CD4-positive, alpha-beta T cell (primary cell): Measurements from ENCODE around the gene NES. TPM values are rescaled to one million over a fixed set of nuclear protein-coding genes. Genes with fewer than 3 reads are reported as not detected.

ENCODE experiments used
- ATAC-seq: fragments of 200-7000 bp; cut with Tn5 transposase; one replicate; pipeline ENCODE4 v1.10.0; 2022; ENCODE audit warnings: mild to moderate bottlenecking; ENCODE audit not compliant: poor library complexity
- CTCF ChIA-PET: fragments of 350-600 bp; sonication (Branson Sonifier 250); formaldehyde crosslinking; loops from one replicate; lab custom pipeline; 2021; ENCODE audit warnings: antibody characterized with exemption, inconsistent platforms; lab: Charles Lee
- POLR2A ChIA-PET: fragments of 350-600 bp; sonication (Branson Sonifier 250); formaldehyde crosslinking; loops from one replicate; lab custom pipeline; 2021; ENCODE audit warnings: antibody characterized with exemption, inconsistent platforms; lab: Charles Lee
- DNase-seq, 14 experiments: peaks; one replicate each; pipeline ENCODE4 v3.0.0-alpha.2; 2013 to 2020; ENCODE audit warnings: mixed read lengths in 2 of 14
- H3K27ac ChIP-seq, 2 donors: one replicate each; pipeline versions ENCODE4 v1.5.1 to v1.7.0; 2013; ENCODE audit warnings: low read length in 2 of 2, low read depth in 1 of 2, mild to moderate bottlenecking in 1 of 2
- H3K27me3 ChIP-seq, 2 experiments: 1 replicate in 1 of 2; 2 replicates in 1 of 2; pipeline versions ENCODE4 v1.6.1 to v1.7.0; 2013; ENCODE audit warnings: low read length in 2 of 2, control low read depth in 1 of 2, mild to moderate bottlenecking in 1 of 2, moderate library complexity in 1 of 2; ENCODE audit not compliant: insufficient read depth in 2 of 2, control insufficient read depth in 1 of 2
- H3K36me3 ChIP-seq: one replicate; pipeline ENCODE4 v1.6.1; 2013; ENCODE audit warnings: low read length, control low read depth; ENCODE audit not compliant: insufficient read depth
- H3K4me1 ChIP-seq: one replicate; pipeline ENCODE4 v1.6.1; 2013; ENCODE audit warnings: low read length, control low read depth; ENCODE audit not compliant: insufficient read depth
- H3K4me3 ChIP-seq: one replicate; pipeline ENCODE4 v1.5.1; 2013; ENCODE audit warnings: mild to moderate bottlenecking, low read length, moderate library complexity
- H3K9me3 ChIP-seq, 2 experiments: 1 replicate in 1 of 2; 2 replicates in 1 of 2; pipeline versions ENCODE4 v1.6.1 to v1.7.0; 2013; ENCODE audit warnings: low read length in 2 of 2, mild to moderate bottlenecking in 2 of 2, control low read depth in 1 of 2, moderate library complexity in 1 of 2; ENCODE audit not compliant: control insufficient read depth in 1 of 2, insufficient read depth in 1 of 2
- H3K27ac Mint-ChIP-seq: one replicate; pipeline ENCODE4 v1.8.0; 2020; ENCODE audit warnings: mixed read lengths
- H3K27me3 Mint-ChIP-seq: one replicate; pipeline ENCODE4 v1.8.0; 2021; ENCODE audit warnings: mixed read lengths
- H3K36me3 Mint-ChIP-seq: one replicate; pipeline ENCODE4 v1.8.0; 2021; ENCODE audit warnings: low read depth, mixed read lengths
- H3K4me1 Mint-ChIP-seq: one replicate; pipeline ENCODE4 v1.8.0; 2021; ENCODE audit warnings: low read depth, mixed read lengths
- H3K4me3 Mint-ChIP-seq: one replicate; pipeline ENCODE4 v1.8.0; 2020; ENCODE audit warnings: mild to moderate bottlenecking, mixed read lengths
- H3K9me3 Mint-ChIP-seq: one replicate; pipeline ENCODE4 v1.8.0; 2020; ENCODE audit warnings: mixed read lengths
- CTCF ChIP-seq: fragments of 200-600 bp; IDR thresholded peaks from one replicate; pipeline ENCODE4 v1.8.0; 2022; ENCODE audit warnings: antibody characterized with exemption, mild to moderate bottlenecking
- intact Hi-C, 2 experiments: fragments of 100-400 bp; cut with DNase I in 1 of 2; cut with micrococcal nuclease in 1 of 2; formaldehyde crosslinking; loops; one replicate each; pipeline versions ENCODE4 v1.15.1 to v1.9.0; 2023 to 2025; cut with DNase I, micrococcal nuclease
- total RNA-seq, 174 experiments: library from RNA in 2 of 174; stranded (reverse) in 2 of 174; gene quantifications; one replicate each; pipeline ENCODE4 v1.2.3 and lab custom pipeline; 2021 to 2026

The NES gene
- total RNA-seq, 2 experiments from 2014 or later: not detected

GRCh38 chr1:156658496-156658895, 18.7 kb downstream of the NES start:
- Mint-ChIP-seq H3K4me1 (peaks cover 60% of the 10 kb centered on the region), H3K27ac (no peak overlapping the region), H3K4me3 (no peak overlapping the region), H3K9me3 (no peaks in the 10 kb centered on the region), H3K36me3 (no peaks in the 10 kb centered on the region), H3K27me3 (peaks cover 47% of the 10 kb centered on the region)
- Histone ChIP-seq H3K4me1 (peaks cover 60% of the 10 kb centered on the region), H3K27me3 (peaks cover 35 to 39% of the 10 kb centered on the region in 2 experiments), H3K4me3 (no peak overlapping the region), H3K36me3 (no peaks in the 10 kb centered on the region), H3K27ac (no peak overlapping the region), H3K9me3 (no peaks in the 10 kb centered on the region)
- no peak for DNase-seq
- CTCF ChIA-PET: interaction anchor here (1.5 to 2.9 kb wide), 3 partner anchors 32 to 68 kb away, joined by 3 to 12 read pairs (median 11); no protein-coding TSS in a partner anchor
- ATAC-seq: no peak
- TF ChIP-seq CTCF: no peak
- POLR2A ChIA-PET: no interaction called here
- intact Hi-C loops: no loop called here

GRCh38 chr1:156657741-156658319, 19.4 kb downstream of the NES start:
- Mint-ChIP-seq H3K36me3 (no peaks in the 10 kb centered on the region), H3K27me3 (peaks cover 53% of the 10 kb centered on the region), H3K4me1 (peaks cover 60% of the 10 kb centered on the region), H3K4me3 (peak overlapping the region; percentile 77), H3K27ac (no peak overlapping the region), H3K9me3 (no peaks in the 10 kb centered on the region)
- CTCF ChIA-PET: interaction anchor here (1.5 to 2.9 kb wide), 3 partner anchors 31 to 68 kb away, joined by 3 to 12 read pairs (median 11); no protein-coding TSS in a partner anchor
- POLR2A ChIA-PET: no interaction called here
- peaks cover 60% of the 10 kb centered on the region for H3K4me1 ChIP-seq
- DNase-seq (peak in 1 of 14 experiments; percentile 38), ATAC-seq (no peak)
- no peak overlapping the region for H3K27ac ChIP-seq
- peaks cover 0 to 3% of the 10 kb centered on the region in 2 experiments for H3K9me3 ChIP-seq
- no peaks in the 10 kb centered on the region for H3K36me3 ChIP-seq
- TF ChIP-seq CTCF: peak; percentile 26
- H3K27me3 ChIP-seq: peaks cover 38 to 46% of the 10 kb centered on the region in 2 experiments
- intact Hi-C loops: loop anchor here (1.0 kb wide), 1 partner anchor 32 kb away; no protein-coding TSS in a partner anchor
- H3K4me3 ChIP-seq: peak overlapping the region; percentile 42

GRCh38 chr1:156656806-156657740, 20.1 kb downstream of the NES start:
- peaks cover 61% of the 10 kb centered on the region for H3K27me3 Mint-ChIP-seq
- intact Hi-C loops: loop anchor here (1.0 kb wide), 1 partner anchor 31 kb away; no protein-coding TSS in a partner anchor
- no peaks in the 10 kb centered on the region for H3K36me3 Mint-ChIP-seq
- Histone ChIP-seq H3K27me3 (peaks cover 45 to 53% of the 10 kb centered on the region in 2 experiments), H3K9me3 (peaks cover 0 to 10% of the 10 kb centered on the region in 2 experiments), H3K36me3 (no peaks in the 10 kb centered on the region), H3K4me1 (peaks cover 59% of the 10 kb centered on the region), H3K4me3 (peak overlapping the region; percentile 42), H3K27ac (no peak overlapping the region)
- peak overlapping the region; percentile 77 for H3K4me3 Mint-ChIP-seq
- ChIA-PET POLR2A (interaction anchor here (0.7 kb wide), 1 partner anchor 58 kb away, joined by 3 read pairs; no protein-coding TSS in a partner anchor), CTCF (interaction anchor here (1.3 to 2.9 kb wide), 5 partner anchors 30 to 69 kb away, joined by 3 to 12 read pairs (median 6); partner anchors contain the start of gene HAPLN2)
- peak; percentile 51 to 86 (median 72) for DNase-seq
- ATAC-seq: peak; percentile 60
- H3K4me1 Mint-ChIP-seq: peaks cover 56% of the 10 kb centered on the region
- TF ChIP-seq CTCF: peak; percentile 95
- no peaks in the 10 kb centered on the region for H3K9me3 Mint-ChIP-seq
- H3K27ac Mint-ChIP-seq: no peak overlapping the region
